Testis (tissue), 2 donors: ENCODE data around the gene VWC2.

ENCODE experiments used
- CTCF ChIP-seq, 3 experiments: fragments of 450-650 bp in 2 of 3; fragments of 200-600 bp in 1 of 3; sonication (generic) in 1 of 3; IDR thresholded peaks; one replicate each; pipeline ENCODE4 v1.5.1; 2016 to 2019; ENCODE audit warnings: antibody characterized with exemption in 3 of 3, mild to moderate bottlenecking in 2 of 3, moderate library complexity in 1 of 3
- POLR2A ChIP-seq: fragments of 450-650 bp; IDR thresholded peaks from one replicate; pipeline ENCODE4 v1.6.1; 2017; ENCODE audit warnings: antibody characterized with exemption, mild to moderate bottlenecking, moderate library complexity

DNA sequence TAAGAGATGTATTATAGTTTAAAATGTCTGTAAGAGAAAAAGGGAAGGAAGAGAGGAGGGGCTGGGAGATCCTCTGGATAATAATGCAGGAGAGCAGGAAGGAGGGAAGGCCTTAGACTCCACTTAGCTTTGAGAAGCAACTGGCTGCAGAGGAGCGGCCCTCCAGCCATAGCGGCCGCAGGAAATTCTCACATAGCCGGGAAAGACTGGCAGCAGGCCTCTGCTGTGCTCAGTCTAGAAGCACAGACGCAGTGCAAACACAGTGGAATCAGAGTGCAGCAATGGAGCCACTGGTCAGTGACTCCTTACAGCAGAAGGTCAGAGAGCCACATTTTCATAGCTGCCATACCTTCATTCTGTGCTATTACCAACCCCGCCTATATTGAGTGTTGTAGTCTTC, 153.3 kb downstream of the VWC2 start:
- TF ChIP-seq CTCF (IDR thresholded peaks at IDR 0.05) = no peak
- no peak for TF ChIP-seq POLR2A
